ENCODE results near the gene TUBB4B. TPM values are rescaled to one million over a fixed set of nuclear protein-coding genes. Genes with fewer than 3 reads are reported as not detected.

The TUBB4B gene
- total and polyA plus RNA-seq, 2 experiments from 2014 or later, result 309 to 446 TPM

GRCh38 chr9:137265496-137266161 is 24.5 kb downstream of the TUBB4B start:
- H3K79me2 ChIP-seq, result no peaks in the 10 kb centered on the region
- H3K9me2 ChIP-seq (replicated peaks; ENCODE audit: insufficient read depth), result no peaks in the 10 kb centered on the region
- H2AFZ ChIP-seq, result no peak overlapping the region
- no peak for TF ChIP-seq EZH2 (IDR thresholded peaks at IDR 0.05; ENCODE audit: borderline replicate concordance)
- TF ChIP-seq EZH2phosphoT487 (IDR thresholded peaks at IDR 0.05; ENCODE audit: low read depth, severe bottlenecking, unreplicated experiment), result no peak
- TF ChIP-seq CTCF (IDR thresholded peaks at IDR 0.05; ENCODE audit: poor library complexity), result no peak
- no peak overlapping the region for H3K27ac ChIP-seq
- no peaks in the 10 kb centered on the region for H3K4me1 ChIP-seq (ENCODE audit: insufficient read depth)
- no peak overlapping the region for H3K4me3 ChIP-seq
- DNase-seq (ENCODE audit: low spot score), result no peak
- H3K4me2 ChIP-seq, result no peak overlapping the region
- no peaks in the 10 kb centered on the region for H4K20me1 ChIP-seq (ENCODE audit: insufficient read depth, poor library complexity, severe bottlenecking)
- 94% methylated on average over 29 of the region's 29 CpGs for WGBS (ENCODE audit: low lambda C conversion rate, missing lambda C conversion rate)
- no peaks in the 10 kb centered on the region for H3K9me3 ChIP-seq (ENCODE audit: low read depth)
- H3K36me3 ChIP-seq (replicated peaks; ENCODE audit: insufficient read depth, low read depth), result no peaks in the 10 kb centered on the region
- H3K27me3 ChIP-seq, result no peaks in the 10 kb centered on the region

GRCh38 chr9:137266162-137266527 is 25.1 kb downstream of the TUBB4B start:
- H3K27me3 ChIP-seq, result no peaks in the 10 kb centered on the region
- peak; percentile 4 for DNase-seq (ENCODE audit: low spot score)
- no peak overlapping the region for H3K4me2 ChIP-seq
- no peak overlapping the region for H3K4me3 ChIP-seq
- no peaks in the 10 kb centered on the region for H3K79me2 ChIP-seq
- H3K9me3 ChIP-seq (ENCODE audit: low read depth), result no peaks in the 10 kb centered on the region
- TF ChIP-seq EZH2phosphoT487 (IDR thresholded peaks at IDR 0.05; ENCODE audit: low read depth, severe bottlenecking, unreplicated experiment) (no peak), CTCF (IDR thresholded peaks at IDR 0.05; ENCODE audit: poor library complexity) (no peak), EZH2 (IDR thresholded peaks at IDR 0.05; ENCODE audit: borderline replicate concordance) (no peak)
- no peaks in the 10 kb centered on the region for H3K4me1 ChIP-seq (ENCODE audit: insufficient read depth)
- H3K9me2 ChIP-seq (replicated peaks; ENCODE audit: insufficient read depth), result no peaks in the 10 kb centered on the region
- 95% methylated on average over 15 of the region's 15 CpGs for WGBS (ENCODE audit: low lambda C conversion rate, missing lambda C conversion rate)
- no peak overlapping the region for H2AFZ ChIP-seq
- no peaks in the 10 kb centered on the region for H4K20me1 ChIP-seq (ENCODE audit: insufficient read depth, poor library complexity, severe bottlenecking)
- H3K36me3 ChIP-seq (replicated peaks; ENCODE audit: insufficient read depth, low read depth), result no peaks in the 10 kb centered on the region
- no peak overlapping the region for H3K27ac ChIP-seq

- WGBS (ENCODE audit: low lambda C conversion rate, missing lambda C conversion rate), result 95% methylated on average over 27 of the region's 34 CpGs
- no peak for DNase-seq (ENCODE audit: low spot score)
- no peak overlapping the region for H2AFZ ChIP-seq
- H3K4me2 ChIP-seq, result no peak overlapping the region
- no peaks in the 10 kb centered on the region for H3K36me3 ChIP-seq (replicated peaks; ENCODE audit: insufficient read depth, low read depth)
- H4K20me1 ChIP-seq (ENCODE audit: insufficient read depth, poor library complexity, severe bottlenecking), result no peaks in the 10 kb centered on the region
- TF ChIP-seq CTCF (IDR thresholded peaks at IDR 0.05; ENCODE audit: poor library complexity) (no peak), EZH2phosphoT487 (IDR thresholded peaks at IDR 0.05; ENCODE audit: low read depth, severe bottlenecking, unreplicated experiment) (no peak), EZH2 (IDR thresholded peaks at IDR 0.05; ENCODE audit: borderline replicate concordance) (no peak)
- H3K27ac ChIP-seq, result no peak overlapping the region
- H3K4me1 ChIP-seq (ENCODE audit: insufficient read depth), result no peaks in the 10 kb centered on the region
- H3K9me2 ChIP-seq (replicated peaks; ENCODE audit: insufficient read depth), result no peaks in the 10 kb centered on the region
- no peaks in the 10 kb centered on the region for H3K27me3 ChIP-seq
- no peak overlapping the region for H3K4me3 ChIP-seq
- no peaks in the 10 kb centered on the region for H3K9me3 ChIP-seq (ENCODE audit: low read depth)
- H3K79me2 ChIP-seq, result no peaks in the 10 kb centered on the region
These were observed 25.7 kb downstream of the TUBB4B start for GRCh38 chr9:137266585-137267453.

All from hepatocyte (in vitro differentiated cells).